GM12875 (cell line): ENCODE results near the gene TRAP1.

ENCODE experiments used
- H3K4me3 ChIP-seq: one replicate; pipeline ENCODE4 v1.5.1; 2011; ENCODE audit warnings: low read depth, low read length, control low read depth
- CTCF ChIP-seq: IDR thresholded peaks from 2 replicates; pipeline ENCODE4 v1.5.1; 2011; ENCODE audit warnings: low read depth, mild to moderate bottlenecking, control low read depth, inconsistent platforms, low read length, moderate library complexity, borderline replicate concordance; ENCODE audit not compliant: insufficient read depth

The TRAP1 gene

GRCh38 chr16:3717235-3718018 lies at the start of gene TRAP1:
Gene TRAP1 (minus strand): TSS chr16:3717524. CDS start chr16:3717508, 16 bp downstream.
- TF ChIP-seq CTCF, result no peak
- H3K4me3 ChIP-seq, result peak within 1 kb of the TSS; percentile 97

- TF ChIP-seq CTCF, result no peak
- H3K4me3 ChIP-seq, result no peak overlapping the region
Measured at GRCh38 chr16:3766177-3766576, 48.9 kb upstream of the TRAP1 start.

- no peak for TF ChIP-seq CTCF
- H3K4me3 ChIP-seq, result no peak overlapping the region
Measured at GRCh38 chr16:3764409-3764808, 47.1 kb upstream of the TRAP1 start.

- no peak overlapping the region for H3K4me3 ChIP-seq
- no peak for TF ChIP-seq CTCF
Measured at GRCh38 chr16:3762107-3762750, 44.9 kb upstream of the TRAP1 start.

- TF ChIP-seq CTCF, result no peak
- no peak overlapping the region for H3K4me3 ChIP-seq
Measured at GRCh38 chr16:3761375-3762106, 44.2 kb upstream of the TRAP1 start.

GRCh38 chr16:3760518-3760917 lies 43.2 kb upstream of the TRAP1 start:
- no peak for TF ChIP-seq CTCF
- no peak overlapping the region for H3K4me3 ChIP-seq
